GM23338 (cell line): ENCODE measurements around the gene IZUMO4. TPM values are rescaled to one million over a fixed set of nuclear protein-coding genes. Genes with fewer than 3 reads are reported as not detected.
A peak's percentile ranks its signal among the peaks of the same experiment; 100 is the strongest.

Experiments
- ATAC-seq: fragments of 200-7000 bp; cut with Tn5 transposase; 3 replicates; pipeline ENCODE4 v1.9.1; 2020
- DNase-seq: peaks from one replicate; pipeline ENCODE4 v3.0.0-alpha.2; 2015; ENCODE audit warnings: low spot score
- H2AFZ ChIP-seq: fragments of 200-600 bp; sonication (generic); 2 replicates; pipeline ENCODE4 v1.8.0; 2016; ENCODE audit warnings: antibody characterized with exemption, mild to moderate bottlenecking, moderate library complexity
- H3F3A ChIP-seq: fragments of 200-600 bp; sonication (generic); replicated peaks from 2 replicates; pipeline ENCODE4 v1.8.0; 2017; ENCODE audit warnings: antibody characterized with exemption, mixed run types, low read depth
- H3K27ac ChIP-seq: fragments of 200-600 bp; sonication (generic); 2 replicates; pipeline ENCODE4 v1.6.1; 2016; ENCODE audit warnings: low read depth
- H3K27me3 ChIP-seq: fragments of 200-600 bp; sonication (generic); 2 replicates; pipeline ENCODE4 v1.8.0; 2016; ENCODE audit warnings: mild to moderate bottlenecking, mixed run types, moderate library complexity; ENCODE audit not compliant: insufficient read depth
- H3K36me3 ChIP-seq: fragments of 200-600 bp; sonication (generic); 2 replicates; pipeline ENCODE4 v1.8.0; 2016; ENCODE audit warnings: mild to moderate bottlenecking; ENCODE audit not compliant: insufficient read depth
- H3K4me1 ChIP-seq: fragments of 200-600 bp; sonication (generic); 2 replicates; pipeline ENCODE4 v1.8.0; 2016; ENCODE audit warnings: mild to moderate bottlenecking, moderate library complexity; ENCODE audit not compliant: insufficient read depth
- H3K4me2 ChIP-seq: fragments of 200-600 bp; sonication (generic); 2 replicates; pipeline ENCODE4 v1.7.1; 2017; ENCODE audit warnings: mixed run types
- H3K4me3 ChIP-seq: fragments of 200-600 bp; sonication (generic); 2 replicates; pipeline ENCODE4 v1.6.1; 2016; ENCODE audit warnings: mixed run types
- H3K79me2 ChIP-seq: fragments of 200-600 bp; sonication (generic); replicated peaks from 2 replicates; pipeline ENCODE4 v1.8.0; 2017; ENCODE audit warnings: mild to moderate bottlenecking; ENCODE audit not compliant: insufficient read depth
- H3K9me2 ChIP-seq: fragments of 200-600 bp; sonication (generic); 2 replicates; pipeline ENCODE4 v1.8.0; 2017; ENCODE audit not compliant: insufficient read depth
- H4K20me1 ChIP-seq: fragments of 200-600 bp; sonication (generic); replicated peaks from 2 replicates; pipeline ENCODE4 v1.8.0; 2017; ENCODE audit warnings: mild to moderate bottlenecking; ENCODE audit not compliant: insufficient read depth
- H3K27ac Mint-ChIP-seq: 2 replicates; pipeline ENCODE4 v1.8.0; 2020; ENCODE audit warnings: inconsistent platforms, mild to moderate bottlenecking, moderate library complexity, mixed read lengths
- H3K27me3 Mint-ChIP-seq: 3 replicates; pipeline ENCODE4 v1.8.0; 2022; ENCODE audit warnings: low read depth, mild to moderate bottlenecking, moderate library complexity, mixed read lengths, inconsistent platforms; ENCODE audit not compliant: insufficient read depth, poor library complexity
- H3K36me3 Mint-ChIP-seq: 3 replicates; pipeline ENCODE4 v1.8.0; 2021; ENCODE audit warnings: low read depth, mild to moderate bottlenecking, inconsistent platforms, moderate library complexity, mixed read lengths
- H3K4me1 Mint-ChIP-seq: 3 replicates; pipeline ENCODE4 v1.8.0; 2020; ENCODE audit warnings: mild to moderate bottlenecking, inconsistent platforms, mixed read lengths
- H3K4me3 Mint-ChIP-seq: 3 replicates; pipeline ENCODE4 v1.8.0; 2021; ENCODE audit warnings: moderate library complexity, mild to moderate bottlenecking, inconsistent platforms, mixed read lengths
- H3K9me3 Mint-ChIP-seq: 3 replicates; pipeline ENCODE4 v1.8.0; 2020; ENCODE audit warnings: moderate library complexity, mild to moderate bottlenecking, inconsistent platforms, mixed read lengths
- CREB1 ChIP-seq: fragments of 250-450 bp; sonication (Bioruptor Pico); IDR thresholded peaks from 2 replicates; pipeline ENCODE4 v1.5.0; 2020; ENCODE audit warnings: low read depth, mild to moderate bottlenecking, moderate library complexity
- CTCF ChIP-seq, 2 experiments: fragments of 200-600 bp in 1 of 2; sonication (generic) in 1 of 2; conservative IDR thresholded peaks; 2 replicates each; pipeline versions ENCODE4 v1.5.1 to v1.6.1; 2016 to 2017; ENCODE audit warnings: antibody characterized with exemption in 2 of 2, low read depth in 2 of 2, mild to moderate bottlenecking in 2 of 2, moderate library complexity in 1 of 2
- ETS1 ChIP-seq: IDR thresholded peaks from 2 replicates; pipeline ENCODE4 v1.6.1; 2016; ENCODE audit warnings: antibody characterized with exemption
- EZH2 ChIP-seq: fragments of 200-600 bp; sonication (generic); IDR thresholded peaks from one replicate; pipeline ENCODE4 v1.8.0; 2017; ENCODE audit warnings: antibody characterized with exemption, mild to moderate bottlenecking, low read depth; ENCODE audit not compliant: unreplicated experiment
- POLR2AphosphoS5 ChIP-seq: IDR thresholded peaks from 2 replicates; pipeline ENCODE4 v1.6.1; 2016; ENCODE audit warnings: antibody characterized with exemption, low read depth
- ZNF462 ChIP-seq: fragments of 250-450 bp; sonication (Bioruptor Pico); IDR thresholded peaks from 2 replicates; pipeline ENCODE4 v1.5.0; 2020; ENCODE audit warnings: mild to moderate bottlenecking, moderate library complexity
- polyA plus RNA-seq: library from polyadenylated mRNA; unstranded; fragments of >200 nt; fragmentation: Nextera tagmentation; extraction: Ambion mirVana; gene quantifications from 2 replicates; pipeline ENCODE4 v1.2.1, GENCODE V29; 2016
- total RNA-seq: library from RNA; depleted of rRNA; stranded (reverse); fragments of >200 nt; shearing (Covaris generic); gene quantifications from 2 replicates; pipeline ENCODE4 v1.2.3, GENCODE V29; 2014

IZUMO4 gene
- total and polyA plus RNA-seq, 2 experiments from 2014 or later = 0.57 to 2.2 TPM

- Histone ChIP-seq H3K27ac (0 out of 2 replicates have a peak within 1 kb of the TSS, but pooled peaks have one; percentile 66), H3K9me2 (no peaks in the 10 kb centered on the region), H3K27me3 (no peaks in the 10 kb centered on the region), H3K79me2 (no peaks in the 10 kb centered on the region), H3F3A (peaks cover 6% of the 10 kb centered on the region; the same call in 1 of the 2 replicates), H4K20me1 (no peaks in the 10 kb centered on the region; the same call in 1 of the 2 replicates), H2AFZ (peak within 1 kb of the TSS; percentile 94), H3K4me3 (peak within 1 kb of the TSS; percentile 75), H3K4me1 (no peaks in the 10 kb centered on the region; the same call in 1 of the 2 replicates), H3K4me2 (peak within 1 kb of the TSS; percentile 86), H3K36me3 (no peaks in the 10 kb centered on the region)
- H3K4me1 Mint-ChIP-seq = peaks cover 5% of the 10 kb centered on the region; the same call in 1 of the 3 replicates
- peaks cover 9% of the 10 kb centered on the region for H3K27me3 Mint-ChIP-seq
- H3K36me3 Mint-ChIP-seq = peaks cover 9% of the 10 kb centered on the region; the same call in 2 of the 3 replicates
- no peaks in the 10 kb centered on the region for H3K9me3 Mint-ChIP-seq
- H3K4me3 Mint-ChIP-seq = peak within 1 kb of the TSS; percentile 80
- H3K27ac Mint-ChIP-seq = 0 out of 2 replicates have a peak within 1 kb of the TSS, but pooled peaks have one; percentile 40
- TF ChIP-seq POLR2AphosphoS5 (peak; percentile 60), ETS1 (no peak), EZH2 (no peak), ZNF462 (no peak), CREB1 (CRISPR knock-in tag) (peak; percentile 54; the same call in 1 of the 2 replicates), CTCF (conservative IDR thresholded peaks at IDR 0.05; ENCODE audit: low read depth in 2 of 2) (peak; percentile 47)
- ATAC-seq (peak; percentile 62), DNase-seq (peak; percentile 90)
Observed at GRCh38 chr19:2096034-2096479, 658 bp upstream of the IZUMO4 start, which contains the start of gene MOB3A. Gene MOB3A, minus strand, starts transcription at chr19:2096326. Its CDS starts 17,766 bp downstream, at chr19:2078560.
